Endothelial cell of umbilical vein (primary cell): ENCODE results near the gene IGF2BP1.

Experiments used
- CTCF ChIP-seq, 2 donors: IDR thresholded peaks; 1 replicate in 1 of 2; 2 replicates in 1 of 2; pipeline ENCODE4 v1.5.1; 2011; ENCODE audit warnings: low read length in 2 of 2, mild to moderate bottlenecking in 2 of 2, moderate library complexity in 2 of 2, control low read depth in 1 of 2, inconsistent platforms in 1 of 2, low read depth in 1 of 2; ENCODE audit not compliant: insufficient read depth in 1 of 2; ENCODE audit errors: extremely low read depth in 1 of 2
- EZH2 ChIP-seq: IDR thresholded peaks from 2 replicates; pipeline ENCODE4 v1.6.1; 2012; ENCODE audit warnings: borderline replicate concordance, low read depth, mild to moderate bottlenecking, moderate library complexity, low read length, inconsistent platforms; ENCODE audit not compliant: severe bottlenecking
- FOS ChIP-seq: IDR thresholded peaks from 2 replicates; pipeline ENCODE4 v1.6.1; 2011; ENCODE audit warnings: mild to moderate bottlenecking, low read length, moderate library complexity, borderline replicate concordance; ENCODE audit not compliant: insufficient read depth
- MAX ChIP-seq: IDR thresholded peaks from 2 replicates; pipeline ENCODE4 v1.6.1; 2011; ENCODE audit not compliant: insufficient read depth, insufficient read length
- MYC ChIP-seq: IDR thresholded peaks from one replicate; pipeline ENCODE4 v1.6.1; 2011; ENCODE audit warnings: mild to moderate bottlenecking, low read depth, low read length
- POLR2A ChIP-seq: IDR thresholded peaks from 2 replicates; pipeline ENCODE4 v1.6.1; 2012; ENCODE audit warnings: low read depth, mild to moderate bottlenecking, control low read depth, low read length
- POLR2AphosphoS5 ChIP-seq: IDR thresholded peaks from 2 replicates; pipeline ENCODE4 v1.6.1; 2012; ENCODE audit warnings: low read depth, mild to moderate bottlenecking, control low read depth, low read length, moderate library complexity; ENCODE audit not compliant: insufficient read depth

GRCh38 chr17:49028271-49028670 lies 31.1 kb downstream of the IGF2BP1 start:
- no peak for TF ChIP-seq CTCF (IDR thresholded peaks at IDR 0.05; ENCODE audit: extremely low read depth in 1 of 2, insufficient read depth in 1 of 2, low read depth in 1 of 2, low read length in 2 of 2)
- TF ChIP-seq FOS, result no peak
- no peak for TF ChIP-seq MAX
- TF ChIP-seq EZH2, result no peak
- TF ChIP-seq POLR2A, result no peak
- no peak for TF ChIP-seq POLR2AphosphoS5
- TF ChIP-seq MYC, result no peak
